HEK293 (cell line): ENCODE data around the gene KIAA0586.
A peak's percentile ranks its signal among the peaks of the same experiment; 100 is the strongest.
"Not testable (repeated sequence)": the region's sequence is repeated elsewhere in the genome, so short reads cannot be mapped to it uniquely, and the experiment has no call there.

ENCODE experiments used
- CTCF ChIA-PET: fragments of 350-600 bp; formaldehyde crosslinking; extraction: SDS; loops from one replicate; lab custom pipeline; 2021; ENCODE audit warnings: antibody characterized with exemption; lab: Yijun Ruan, JAX
- POLR2A ChIA-PET: fragments of 300-600 bp; formaldehyde crosslinking; extraction: SDS; loops from one replicate; lab custom pipeline; 2020; ENCODE audit warnings: antibody characterized with exemption, inconsistent platforms; lab: Yijun Ruan, JAX
- H3K27ac ChIP-seq: fragments of 200-500 bp; sonication (Bioruptor generic); 2 replicates; pipeline ENCODE4 v1.5.1; 2014; ENCODE audit warnings: low read depth, low read length, control low read depth, inconsistent platforms; ENCODE audit errors: extremely low read depth
- H3K36me3 ChIP-seq, 2 experiments: fragments of 200-500 bp in 1 of 2; sonication (Bioruptor generic) in 1 of 2; 1 replicate in 1 of 2; 2 replicates in 1 of 2; pipeline ENCODE4 v1.5.1; 2014 to 2017; ENCODE audit warnings: inconsistent platforms in 2 of 2, low read length in 2 of 2; ENCODE audit not compliant: control insufficient read depth in 2 of 2, insufficient read depth in 1 of 2
- H3K4me1 ChIP-seq: fragments of 200-500 bp; sonication (Bioruptor generic); 2 replicates; pipeline ENCODE4 v1.5.1; 2014; ENCODE audit warnings: mild to moderate bottlenecking, low read length, inconsistent platforms; ENCODE audit not compliant: control insufficient read depth, insufficient read depth
- H3K4me3 ChIP-seq: 2 replicates; pipeline ENCODE4 v1.5.1; 2011; ENCODE audit warnings: low read depth, mild to moderate bottlenecking, control low read depth, low read length, moderate library complexity
- H3K9me3 ChIP-seq: fragments of 200-500 bp; sonication (Bioruptor generic); 2 replicates; pipeline ENCODE4 v1.5.1; 2014; ENCODE audit warnings: low read depth, low read length, inconsistent platforms; ENCODE audit not compliant: control insufficient read depth, insufficient read depth
- EGR2 ChIP-seq: fragments of 450-650 bp; formaldehyde crosslinking; IDR thresholded peaks from 2 replicates; pipeline ENCODE4 v1.5.1; 2016; ENCODE audit warnings: low read depth, missing biosample characterization, missing genetic modification characterization
- FEZF1 ChIP-seq: fragments of 450-650 bp; formaldehyde crosslinking; IDR thresholded peaks from 2 replicates; pipeline ENCODE4 v1.5.1; 2016; ENCODE audit warnings: missing biosample characterization, missing genetic modification characterization
- HOXA7 ChIP-seq: sonication (generic); formaldehyde crosslinking; IDR thresholded peaks from 2 replicates; pipeline ENCODE4 v1.8.1; 2022; ENCODE audit warnings: missing genetic modification reagents, borderline replicate concordance
- KLF9 ChIP-seq: fragments of 450-650 bp; formaldehyde crosslinking; IDR thresholded peaks from 2 replicates; pipeline ENCODE4 v1.5.1; 2016; ENCODE audit warnings: missing biosample characterization, missing genetic modification characterization, low read depth
- PRDM1 ChIP-seq: fragments of 450-650 bp; formaldehyde crosslinking; IDR thresholded peaks from 2 replicates; pipeline ENCODE4; 2016; ENCODE audit warnings: missing biosample characterization, missing genetic modification characterization
- ZNF133 ChIP-seq: fragments of 450-650 bp; formaldehyde crosslinking; IDR thresholded peaks from 2 replicates; pipeline ENCODE4 v1.5.1; 2016; ENCODE audit warnings: missing biosample characterization, missing genetic modification characterization
- ZNF146 ChIP-seq: fragments of 450-650 bp; formaldehyde crosslinking; IDR thresholded peaks from 2 replicates; pipeline ENCODE4 v1.5.1; 2016; ENCODE audit warnings: missing biosample characterization, missing genetic modification characterization
- ZNF174 ChIP-seq: fragments of 450-650 bp; formaldehyde crosslinking; IDR thresholded peaks from 2 replicates; pipeline ENCODE4 v1.5.0; 2017; ENCODE audit warnings: missing biosample characterization, mild to moderate bottlenecking, missing genetic modification characterization
- ZNF239 ChIP-seq: fragments of 450-650 bp; formaldehyde crosslinking; IDR thresholded peaks from 2 replicates; pipeline ENCODE4 v1.5.1; 2016; ENCODE audit warnings: missing biosample characterization, missing genetic modification characterization
- ZNF248 ChIP-seq: fragments of 450-650 bp; formaldehyde crosslinking; IDR thresholded peaks from 2 replicates; pipeline ENCODE4 v1.5.1; 2017; ENCODE audit warnings: missing biosample characterization, missing genetic modification characterization
- ZNF274 ChIP-seq, 2 experiments: fragments of 200-500 bp in 1 of 2; fragments of 450-650 bp in 1 of 2; sonication (Bioruptor generic) in 1 of 2; formaldehyde crosslinking in 1 of 2; IDR thresholded peaks; 2 replicates each; pipeline versions ENCODE4 v1.5.1 to v1.6.1; 2014 to 2016; ENCODE audit warnings: borderline replicate concordance in 1 of 2, inconsistent platforms in 1 of 2, low read length in 1 of 2, missing biosample characterization in 1 of 2, missing genetic modification characterization in 1 of 2
- ZNF48 ChIP-seq: fragments of 450-650 bp; formaldehyde crosslinking; IDR thresholded peaks from 2 replicates; pipeline ENCODE4 v1.5.1; 2016; ENCODE audit warnings: missing biosample characterization, missing genetic modification characterization
- ZNF510 ChIP-seq: fragments of 450-650 bp; formaldehyde crosslinking; IDR thresholded peaks from 2 replicates; pipeline ENCODE4 v1.5.1; 2018; ENCODE audit warnings: mild to moderate bottlenecking, missing genetic modification characterization, missing biosample characterization; ENCODE audit not compliant: insufficient replicate concordance
- ZNF549 ChIP-seq: fragments of 450-650 bp; IDR thresholded peaks from 2 replicates; pipeline ENCODE4 v1.5.1; 2018; ENCODE audit warnings: missing biosample characterization, missing genetic modification characterization, mild to moderate bottlenecking, inconsistent platforms, moderate library complexity
- ZNF571 ChIP-seq: fragments of 450-650 bp; formaldehyde crosslinking; IDR thresholded peaks from 2 replicates; pipeline ENCODE4 v1.5.0; 2017; ENCODE audit warnings: missing biosample characterization, missing genetic modification characterization
- ZNF658 ChIP-seq: fragments of 450-650 bp; formaldehyde crosslinking; IDR thresholded peaks from 2 replicates; pipeline ENCODE4; 2016; ENCODE audit warnings: missing biosample characterization, missing genetic modification characterization
- ZNF701 ChIP-seq: fragments of 450-650 bp; formaldehyde crosslinking; IDR thresholded peaks from 2 replicates; pipeline ENCODE4 v1.5.1; 2016; ENCODE audit warnings: missing biosample characterization, missing genetic modification characterization
- ZNF791 ChIP-seq: fragments of 450-650 bp; formaldehyde crosslinking; IDR thresholded peaks from 2 replicates; pipeline ENCODE4 v1.5.1; 2016; ENCODE audit warnings: missing biosample characterization, missing genetic modification characterization
- ZNF830 ChIP-seq: fragments of 450-650 bp; IDR thresholded peaks from 2 replicates; pipeline ENCODE4 v1.5.0; 2018; ENCODE audit warnings: missing biosample characterization, missing genetic modification characterization, low read depth, mild to moderate bottlenecking, moderate library complexity
- TF ChIP-seq, protein P1 (sequence below): fragments of 450-650 bp; formaldehyde crosslinking; IDR thresholded peaks from 2 replicates; pipeline ENCODE4; 2016; ENCODE audit warnings: missing biosample characterization, missing genetic modification characterization
- TF ChIP-seq, protein P2 (sequence below): fragments of 450-650 bp; formaldehyde crosslinking; IDR thresholded peaks from 2 replicates; pipeline ENCODE4 v1.5.1; 2016; ENCODE audit warnings: missing biosample characterization, missing genetic modification characterization, low read depth
- TF ChIP-seq, protein P3 (sequence below): fragments of 450-650 bp; formaldehyde crosslinking; IDR thresholded peaks from 2 replicates; pipeline ENCODE4 v1.5.1; 2016; ENCODE audit warnings: missing biosample characterization, missing genetic modification characterization

Gene KIAA0586

DNA sequence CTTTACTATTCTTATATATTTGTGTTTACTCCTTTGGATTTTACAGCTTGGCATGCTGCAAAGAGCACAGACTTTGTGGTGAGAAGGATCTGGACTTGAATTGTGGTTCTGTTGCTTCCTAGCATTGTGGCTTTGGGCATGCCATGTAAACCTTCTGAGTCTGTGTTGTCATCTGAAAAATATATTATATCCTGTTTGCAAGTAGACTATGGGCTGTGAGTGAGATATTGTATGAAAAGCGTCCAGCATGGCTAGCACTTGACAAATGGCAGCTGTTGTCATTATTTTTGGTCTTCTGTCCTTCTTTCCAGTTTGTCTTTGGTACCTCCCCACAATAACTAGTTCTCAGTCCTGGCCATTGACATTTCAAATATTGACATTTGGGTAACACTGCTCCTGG lies 148.4 kb downstream of the KIAA0586 start:
- ChIA-PET POLR2A (no interaction called here), CTCF (interaction anchor here (1.3 kb wide), 1 partner anchor 75 kb away, joined by 5 read pairs; no protein-coding TSS in a partner anchor)
- Histone ChIP-seq H3K4me1 (no peaks in the 10 kb centered on the region), H3K9me3 (no peaks in the 10 kb centered on the region), H3K27ac (no peak overlapping the region), H3K36me3 (no peaks in the 10 kb centered on the region), H3K4me3 (no peak overlapping the region)
- no peak for TF ChIP-seq ZNF701 (tag by site-specific recombination)
- TF ChIP-seq KLF9 (tag by site-specific recombination) = no peak
- TF ChIP-seq ZNF133 (tag by site-specific recombination) = no peak
- TF ChIP-seq ZNF830 (tag by site-specific recombination) = no peak
- TF ChIP-seq ZNF571 (tag by site-specific recombination) = no peak
- TF ChIP-seq, protein P1, sequence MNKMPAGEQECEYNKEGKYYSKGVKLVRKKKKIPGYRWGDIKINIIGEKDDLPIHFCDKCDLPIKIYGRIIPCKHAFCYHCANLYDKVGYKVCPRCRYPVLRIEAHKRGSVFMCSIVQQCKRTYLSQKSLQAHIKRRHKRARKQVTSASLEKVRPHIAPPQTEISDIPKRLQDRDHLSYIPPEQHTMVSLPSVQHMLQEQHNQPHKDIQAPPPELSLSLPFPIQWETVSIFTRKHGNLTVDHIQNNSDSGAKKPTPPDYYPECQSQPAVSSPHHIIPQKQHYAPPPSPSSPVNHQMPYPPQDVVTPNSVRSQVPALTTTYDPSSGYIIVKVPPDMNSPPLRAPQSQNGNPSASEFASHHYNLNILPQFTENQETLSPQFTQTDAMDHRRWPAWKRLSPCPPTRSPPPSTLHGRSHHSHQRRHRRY = no peak
- no peak for TF ChIP-seq ZNF274 (IDR thresholded peaks at IDR 0.05; ENCODE audit: low read length)
- no peak for TF ChIP-seq ZNF274 (tag by site-specific recombination; IDR thresholded peaks at IDR 0.05; ENCODE audit: borderline replicate concordance)
- no peak for TF ChIP-seq ZNF791 (tag by site-specific recombination)
- TF ChIP-seq FEZF1 = no peak
- no peak for TF ChIP-seq ZNF239 (tag by site-specific recombination)
- no peak for TF ChIP-seq HOXA7 (CRISPR knock-in tag)
- TF ChIP-seq EGR2 (tag by site-specific recombination) = no peak
- no peak for TF ChIP-seq ZNF658

DNA sequence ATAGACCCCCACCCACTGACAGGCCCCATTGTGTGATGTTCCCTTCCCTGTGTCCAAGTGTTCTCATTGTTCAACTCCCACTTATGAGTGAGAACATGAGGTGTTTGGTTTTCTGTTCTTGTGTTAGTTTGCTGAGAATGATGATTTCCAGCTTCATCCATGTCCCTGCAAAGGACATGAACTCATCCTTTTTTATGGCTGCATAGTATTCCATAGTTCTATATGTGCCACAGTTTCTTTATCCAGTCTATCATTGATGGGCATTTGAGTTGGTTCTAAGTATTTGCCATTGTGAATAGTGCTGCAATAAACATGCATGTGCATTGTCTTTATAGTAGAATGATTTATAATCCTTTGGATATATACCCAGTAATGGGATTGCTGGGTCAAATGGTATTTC lies 152.5 kb downstream of the KIAA0586 start:
- POLR2A ChIA-PET = not testable (repeated sequence)

DNA sequence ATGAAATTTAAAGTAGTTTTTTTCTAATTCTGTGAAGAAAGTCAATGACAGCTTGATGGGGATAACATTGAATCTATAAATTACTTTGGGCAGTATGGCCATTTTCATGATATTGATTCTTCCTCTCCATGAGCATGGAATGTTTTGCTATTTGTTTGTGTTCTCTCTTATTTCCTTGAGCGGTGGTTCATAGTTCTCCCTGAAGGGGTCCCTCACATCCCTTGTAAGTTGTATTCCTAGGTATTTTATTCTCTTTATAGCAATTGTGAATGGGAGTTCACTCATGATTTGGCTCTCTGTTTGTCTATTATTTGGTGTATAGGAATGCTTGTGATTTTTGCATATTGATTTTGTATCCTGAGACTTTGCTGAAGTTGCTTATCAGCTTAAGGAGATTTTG lies 153.9 kb downstream of the KIAA0586 start:
- H3K27ac ChIP-seq, H3K4me3 ChIP-seq, CTCF ChIA-PET, H3K9me3 ChIP-seq, POLR2A ChIA-PET, H3K4me1 ChIP-seq, H3K36me3 ChIP-seq: not testable (repeated sequence)

More for the DNA sequence above, 152.5 kb downstream of the KIAA0586 start:
- not testable (repeated sequence) for H3K27ac ChIP-seq, H3K4me1 ChIP-seq
- peak; percentile 86 for TF ChIP-seq ZNF146 (tag by site-specific recombination)
- TF ChIP-seq, all 188 proteins: peak for 1; not testable (repeated sequence) for 187
- CTCF ChIA-PET, H3K4me3 ChIP-seq, H3K9me3 ChIP-seq, H3K36me3 ChIP-seq: not testable (repeated sequence)

DNA sequence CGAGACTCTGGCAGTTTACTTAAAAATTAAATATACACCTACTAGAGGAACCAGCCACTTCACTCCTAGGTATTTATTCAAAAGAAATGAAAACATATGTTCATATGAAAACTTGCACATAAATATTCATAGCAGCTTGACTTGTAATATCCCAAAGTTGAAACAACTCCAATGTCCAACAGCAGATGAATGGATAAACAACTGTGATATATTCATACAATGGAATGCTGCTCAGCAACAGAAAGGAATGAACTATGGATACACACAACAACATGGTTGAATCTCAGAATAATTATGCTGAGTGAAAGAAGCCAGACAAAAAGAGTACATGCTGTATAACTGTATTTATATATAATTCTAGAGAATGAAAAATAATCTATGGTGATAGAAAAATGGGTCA lies 156.9 kb downstream of the KIAA0586 start:
- POLR2A ChIA-PET = no interaction called here
- Histone ChIP-seq H3K4me1 (no peaks in the 10 kb centered on the region), H3K27ac (no peak overlapping the region), H3K36me3 (no peaks in the 10 kb centered on the region), H3K4me3 (no peak overlapping the region), H3K9me3 (no peaks in the 10 kb centered on the region)
- CTCF ChIA-PET = interaction anchor here (0.6 kb wide), 1 partner anchor 31 kb away, joined by 3 read pairs; no protein-coding TSS in a partner anchor
- TF ChIP-seq ZNF174 (tag by site-specific recombination) = no peak
- TF ChIP-seq, protein P2, sequence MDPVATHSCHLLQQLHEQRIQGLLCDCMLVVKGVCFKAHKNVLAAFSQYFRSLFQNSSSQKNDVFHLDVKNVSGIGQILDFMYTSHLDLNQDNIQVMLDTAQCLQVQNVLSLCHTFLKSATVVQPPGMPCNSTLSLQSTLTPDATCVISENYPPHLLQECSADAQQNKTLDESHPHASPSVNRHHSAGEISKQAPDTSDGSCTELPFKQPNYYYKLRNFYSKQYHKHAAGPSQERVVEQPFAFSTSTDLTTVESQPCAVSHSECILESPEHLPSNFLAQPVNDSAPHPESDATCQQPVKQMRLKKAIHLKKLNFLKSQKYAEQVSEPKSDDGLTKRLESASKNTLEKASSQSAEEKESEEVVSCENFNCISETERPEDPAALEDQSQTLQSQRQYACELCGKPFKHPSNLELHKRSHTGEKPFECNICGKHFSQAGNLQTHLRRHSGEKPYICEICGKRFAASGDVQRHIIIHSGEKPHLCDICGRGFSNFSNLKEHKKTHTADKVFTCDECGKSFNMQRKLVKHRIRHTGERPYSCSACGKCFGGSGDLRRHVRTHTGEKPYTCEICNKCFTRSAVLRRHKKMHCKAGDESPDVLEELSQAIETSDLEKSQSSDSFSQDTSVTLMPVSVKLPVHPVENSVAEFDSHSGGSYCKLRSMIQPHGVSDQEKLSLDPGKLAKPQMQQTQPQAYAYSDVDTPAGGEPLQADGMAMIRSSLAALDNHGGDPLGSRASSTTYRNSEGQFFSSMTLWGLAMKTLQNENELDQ (tag by site-specific recombination) = no peak
- TF ChIP-seq PRDM1 (tag by site-specific recombination) = no peak
- TF ChIP-seq ZNF510 (tag by site-specific recombination) = no peak
- TF ChIP-seq, protein P3, sequence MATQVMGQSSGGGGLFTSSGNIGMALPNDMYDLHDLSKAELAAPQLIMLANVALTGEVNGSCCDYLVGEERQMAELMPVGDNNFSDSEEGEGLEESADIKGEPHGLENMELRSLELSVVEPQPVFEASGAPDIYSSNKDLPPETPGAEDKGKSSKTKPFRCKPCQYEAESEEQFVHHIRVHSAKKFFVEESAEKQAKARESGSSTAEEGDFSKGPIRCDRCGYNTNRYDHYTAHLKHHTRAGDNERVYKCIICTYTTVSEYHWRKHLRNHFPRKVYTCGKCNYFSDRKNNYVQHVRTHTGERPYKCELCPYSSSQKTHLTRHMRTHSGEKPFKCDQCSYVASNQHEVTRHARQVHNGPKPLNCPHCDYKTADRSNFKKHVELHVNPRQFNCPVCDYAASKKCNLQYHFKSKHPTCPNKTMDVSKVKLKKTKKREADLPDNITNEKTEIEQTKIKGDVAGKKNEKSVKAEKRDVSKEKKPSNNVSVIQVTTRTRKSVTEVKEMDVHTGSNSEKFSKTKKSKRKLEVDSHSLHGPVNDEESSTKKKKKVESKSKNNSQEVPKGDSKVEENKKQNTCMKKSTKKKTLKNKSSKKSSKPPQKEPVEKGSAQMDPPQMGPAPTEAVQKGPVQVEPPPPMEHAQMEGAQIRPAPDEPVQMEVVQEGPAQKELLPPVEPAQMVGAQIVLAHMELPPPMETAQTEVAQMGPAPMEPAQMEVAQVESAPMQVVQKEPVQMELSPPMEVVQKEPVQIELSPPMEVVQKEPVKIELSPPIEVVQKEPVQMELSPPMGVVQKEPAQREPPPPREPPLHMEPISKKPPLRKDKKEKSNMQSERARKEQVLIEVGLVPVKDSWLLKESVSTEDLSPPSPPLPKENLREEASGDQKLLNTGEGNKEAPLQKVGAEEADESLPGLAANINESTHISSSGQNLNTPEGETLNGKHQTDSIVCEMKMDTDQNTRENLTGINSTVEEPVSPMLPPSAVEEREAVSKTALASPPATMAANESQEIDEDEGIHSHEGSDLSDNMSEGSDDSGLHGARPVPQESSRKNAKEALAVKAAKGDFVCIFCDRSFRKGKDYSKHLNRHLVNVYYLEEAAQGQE (tag by site-specific recombination) = no peak
- TF ChIP-seq ZNF248 (tag by site-specific recombination) = no peak
- no peak for TF ChIP-seq ZNF549 (tag by site-specific recombination)
- TF ChIP-seq ZNF48 = no peak
- TF ChIP-seq, all 188 proteins: peak for 0
